GM10266 (cell line): ENCODE data around the gene NSG1.

Experiments
- DNase-seq: peaks from one replicate; pipeline ENCODE4 v3.0.0; 2012; ENCODE audit errors: extremely low spot score
- TF ChIP-seq, protein P1 (sequence below): IDR thresholded peaks from 2 replicates; pipeline ENCODE4 v1.5.1; 2012; ENCODE audit warnings: mild to moderate bottlenecking, low read depth; ENCODE audit not compliant: control insufficient read depth, insufficient read depth; ENCODE audit errors: missing control alignments

NSG1 gene

DNA sequence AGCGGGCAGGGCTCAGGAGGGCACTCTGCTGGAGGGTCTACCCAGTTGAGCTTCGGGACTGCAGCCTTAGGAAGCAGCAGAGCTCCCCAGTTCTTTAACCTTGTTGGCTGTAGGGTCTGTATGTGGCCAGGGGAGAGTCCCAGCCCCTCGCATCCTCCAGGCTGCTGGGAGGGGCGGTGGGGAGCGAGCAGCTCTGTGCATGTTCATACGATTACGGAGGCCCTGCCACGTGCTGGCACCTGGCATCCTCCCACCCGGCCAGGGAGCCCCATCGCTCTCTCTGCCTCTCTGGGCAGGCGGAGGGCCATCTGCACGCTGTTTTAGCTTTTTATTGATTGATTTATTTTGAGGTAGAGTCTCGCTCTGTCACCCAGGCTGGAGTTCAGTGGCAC lies 21.2 kb downstream of the NSG1 start:
- TF ChIP-seq, protein P1, sequence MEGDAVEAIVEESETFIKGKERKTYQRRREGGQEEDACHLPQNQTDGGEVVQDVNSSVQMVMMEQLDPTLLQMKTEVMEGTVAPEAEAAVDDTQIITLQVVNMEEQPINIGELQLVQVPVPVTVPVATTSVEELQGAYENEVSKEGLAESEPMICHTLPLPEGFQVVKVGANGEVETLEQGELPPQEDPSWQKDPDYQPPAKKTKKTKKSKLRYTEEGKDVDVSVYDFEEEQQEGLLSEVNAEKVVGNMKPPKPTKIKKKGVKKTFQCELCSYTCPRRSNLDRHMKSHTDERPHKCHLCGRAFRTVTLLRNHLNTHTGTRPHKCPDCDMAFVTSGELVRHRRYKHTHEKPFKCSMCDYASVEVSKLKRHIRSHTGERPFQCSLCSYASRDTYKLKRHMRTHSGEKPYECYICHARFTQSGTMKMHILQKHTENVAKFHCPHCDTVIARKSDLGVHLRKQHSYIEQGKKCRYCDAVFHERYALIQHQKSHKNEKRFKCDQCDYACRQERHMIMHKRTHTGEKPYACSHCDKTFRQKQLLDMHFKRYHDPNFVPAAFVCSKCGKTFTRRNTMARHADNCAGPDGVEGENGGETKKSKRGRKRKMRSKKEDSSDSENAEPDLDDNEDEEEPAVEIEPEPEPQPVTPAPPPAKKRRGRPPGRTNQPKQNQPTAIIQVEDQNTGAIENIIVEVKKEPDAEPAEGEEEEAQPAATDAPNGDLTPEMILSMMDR = no peak
- no peak for DNase-seq

GRCh38 chr4:4408576-4409335 lies 21.9 kb downstream of the NSG1 start:
- TF ChIP-seq, protein P1 = no peak
- DNase-seq = no peak

- TF ChIP-seq, protein P1 = no peak
- DNase-seq = no peak
Observed at GRCh38 chr4:4409416-4410115, 22.7 kb downstream of the NSG1 start.

GRCh38 chr4:4410271-4410670 lies 23.4 kb downstream of the NSG1 start:
- DNase-seq = no peak
- TF ChIP-seq, protein P1 = no peak

DNA sequence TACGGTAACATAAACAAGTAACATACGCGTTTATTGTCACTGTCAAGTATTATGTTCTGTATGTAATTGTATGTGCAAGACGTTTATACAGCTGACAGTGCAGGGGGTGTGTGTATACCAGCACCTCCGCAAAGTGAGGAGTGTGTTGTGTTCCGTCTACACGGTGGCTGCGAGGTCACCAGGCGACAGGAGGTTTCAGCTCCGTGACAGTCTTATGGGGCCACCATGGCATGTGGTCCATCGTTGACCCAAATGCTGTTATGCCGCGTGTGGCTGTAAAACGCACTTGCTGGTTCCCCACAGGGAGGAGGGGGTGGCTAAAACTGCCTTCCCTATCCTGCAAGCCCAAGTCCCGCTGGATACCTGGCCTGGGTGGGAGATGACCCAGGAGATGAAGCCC lies 25.0 kb downstream of the NSG1 start:
- TF ChIP-seq, protein P1 = no peak
- DNase-seq = no peak

DNA sequence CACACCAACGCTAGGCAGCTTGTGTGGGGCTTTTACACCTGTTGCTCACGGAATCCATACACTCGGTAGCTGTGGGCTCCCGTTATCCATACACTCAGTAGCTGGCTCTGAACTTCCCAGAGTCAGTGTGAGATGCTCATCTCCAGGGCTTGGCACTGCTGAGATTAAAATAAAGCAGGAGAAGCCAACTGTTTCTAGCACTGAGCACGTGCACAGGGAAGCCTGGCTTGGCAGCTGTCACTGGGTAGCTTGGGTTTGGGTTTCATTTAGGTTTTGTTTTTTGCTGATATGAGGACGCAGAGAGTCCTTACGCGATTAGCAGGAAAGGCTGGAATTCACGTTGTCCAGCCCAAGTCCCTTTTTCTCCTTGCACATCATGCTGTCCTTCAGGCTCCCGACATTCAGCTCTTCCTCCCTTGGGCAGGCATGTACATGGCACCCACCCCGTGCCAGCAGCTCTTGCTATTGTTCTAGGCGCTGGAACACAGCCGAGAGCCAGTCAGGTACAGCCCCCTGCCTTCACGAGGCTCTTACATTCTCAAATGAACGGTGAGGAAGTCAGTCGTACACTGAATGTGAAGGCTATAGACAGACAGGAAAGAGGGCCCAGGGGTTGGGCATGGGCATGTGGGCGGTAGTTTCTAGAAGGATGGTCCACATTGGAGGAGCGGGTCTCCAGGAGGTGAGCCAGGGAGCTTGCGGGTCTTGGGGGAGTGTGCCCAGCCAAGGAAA lies 25.9 kb downstream of the NSG1 start:
- DNase-seq = no peak
- TF ChIP-seq, protein P1 = no peak
